HG02938 (cell line): ENCODE measurements around the gene CCNL1.

Experiments
- ATAC-seq: cut with Tn5 transposase; IDR thresholded peaks from one replicate; pipeline ENCODE4 v1.9.1; 2021; ENCODE audit warnings: mild to moderate bottlenecking, moderate library complexity; ENCODE audit not compliant: unreplicated experiment

CCNL1 gene

GRCh38 chr3:157147099-157147803 lies 12.7 kb downstream of the CCNL1 start:
- ATAC-seq, result no peak

DNA sequence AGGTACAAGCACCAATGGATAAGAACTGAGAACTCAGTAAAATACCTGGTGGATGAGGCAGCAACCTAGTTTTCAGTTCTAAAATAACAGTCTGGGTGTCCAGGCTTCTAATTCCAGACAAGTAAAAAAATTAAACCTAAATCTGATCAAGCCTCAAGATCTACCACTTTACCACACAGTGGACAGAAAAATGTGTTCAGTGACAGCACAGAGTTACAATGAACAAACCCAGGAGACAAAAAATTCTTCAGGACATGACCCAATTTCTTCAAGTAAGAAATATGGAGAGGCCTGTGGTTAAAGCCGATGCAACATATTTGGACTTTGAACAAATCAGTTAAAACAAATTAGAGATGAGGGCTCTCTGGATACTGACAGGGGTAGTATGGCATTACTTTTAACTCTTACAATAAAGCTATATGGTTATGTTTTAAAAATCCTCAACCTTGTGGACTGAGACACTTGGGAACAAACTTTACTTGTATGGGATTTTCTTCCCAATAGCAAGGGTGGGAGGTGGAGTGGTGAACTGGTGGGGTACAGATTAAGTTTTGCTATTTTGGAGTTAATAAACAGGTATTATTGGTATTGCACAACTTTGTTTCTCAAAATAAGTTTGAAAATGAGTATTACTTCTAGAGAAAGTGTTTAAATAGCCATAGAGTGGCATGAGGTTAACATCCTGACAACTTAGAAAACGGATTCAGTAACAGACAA lies 14.2 kb downstream of the CCNL1 start:
- ATAC-seq, result no peak

DNA sequence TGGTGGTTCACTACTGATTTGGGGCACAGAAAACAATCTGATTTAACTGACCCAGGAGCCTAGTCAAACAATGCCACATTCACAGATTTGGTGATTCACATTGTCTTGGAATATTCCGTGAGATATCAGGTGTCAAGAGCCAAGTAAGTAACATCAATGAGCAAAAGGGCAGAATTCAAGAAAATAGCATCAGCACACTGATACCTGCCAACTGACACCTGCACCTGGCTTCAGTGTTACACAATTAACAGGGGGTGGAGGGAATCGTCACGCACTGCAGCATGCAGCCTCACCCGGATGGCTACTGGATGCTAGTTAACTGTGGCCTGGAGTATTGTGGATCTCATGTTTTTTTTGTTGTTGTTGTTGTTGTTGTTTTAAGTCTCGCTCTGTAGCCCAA lies 17.6 kb downstream of the CCNL1 start:
- ATAC-seq, result no peak

DNA sequence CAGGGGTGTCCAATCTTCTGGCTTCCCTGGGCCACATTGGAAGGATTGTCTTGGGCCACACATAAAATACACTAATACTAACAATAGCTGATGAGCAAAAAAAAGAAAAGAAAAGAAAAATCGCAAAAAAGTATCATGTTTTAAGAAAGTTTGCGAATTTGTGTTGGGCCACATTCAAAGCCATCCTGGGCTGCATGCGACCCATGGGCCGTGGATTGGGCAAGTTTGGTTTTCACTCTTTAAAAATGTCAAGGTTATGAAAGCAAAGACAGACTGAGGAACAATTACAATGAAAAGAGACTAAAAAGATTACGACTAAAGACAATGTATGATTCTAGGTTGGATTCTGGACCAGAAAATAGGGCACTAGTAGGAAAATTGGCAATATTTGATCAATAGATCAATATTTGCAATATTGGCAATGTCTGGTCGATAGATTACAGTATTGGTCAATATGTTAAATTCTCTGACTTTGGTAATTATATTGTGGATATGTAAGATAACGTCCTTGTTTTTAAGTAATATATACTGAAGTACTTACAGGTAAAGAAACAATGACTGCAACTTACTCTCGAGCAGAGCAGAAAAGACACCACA lies 19.9 kb downstream of the CCNL1 start:
- ATAC-seq, result no peak

DNA sequence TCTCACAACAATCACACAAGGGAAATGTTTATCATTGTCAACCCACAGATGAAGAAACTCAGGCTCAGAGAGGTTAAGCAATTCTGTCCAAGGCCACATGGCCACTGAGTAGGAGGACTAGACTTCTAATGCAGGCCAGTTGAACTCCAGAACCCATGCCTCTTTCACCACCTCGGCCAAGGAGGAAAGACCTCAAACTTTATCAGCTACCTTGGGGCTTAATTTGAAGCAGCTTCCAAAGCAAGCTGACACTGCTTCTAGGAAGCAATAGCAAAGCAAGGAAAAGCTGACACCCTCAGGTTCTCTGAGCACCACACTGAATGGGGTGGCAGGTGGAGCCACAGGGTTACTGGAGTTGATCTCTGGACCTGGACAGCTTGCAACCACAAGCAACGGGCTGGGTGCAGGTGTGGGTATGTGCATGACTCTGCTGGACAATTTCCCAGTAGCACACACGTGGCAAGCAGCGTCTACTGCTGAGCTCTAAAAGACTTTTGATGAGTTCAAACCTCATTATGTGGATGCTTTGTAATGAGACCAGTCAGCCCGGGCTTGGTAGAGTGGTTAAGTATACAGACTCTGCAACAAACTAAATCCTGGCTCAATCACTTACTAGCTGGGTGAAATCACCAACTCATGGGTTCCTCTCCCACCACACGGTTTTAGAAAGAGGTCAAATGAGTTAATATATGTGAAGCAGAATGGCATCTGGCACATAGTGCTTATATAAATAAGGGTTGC lies 23.1 kb downstream of the CCNL1 start:
- no peak for ATAC-seq

DNA sequence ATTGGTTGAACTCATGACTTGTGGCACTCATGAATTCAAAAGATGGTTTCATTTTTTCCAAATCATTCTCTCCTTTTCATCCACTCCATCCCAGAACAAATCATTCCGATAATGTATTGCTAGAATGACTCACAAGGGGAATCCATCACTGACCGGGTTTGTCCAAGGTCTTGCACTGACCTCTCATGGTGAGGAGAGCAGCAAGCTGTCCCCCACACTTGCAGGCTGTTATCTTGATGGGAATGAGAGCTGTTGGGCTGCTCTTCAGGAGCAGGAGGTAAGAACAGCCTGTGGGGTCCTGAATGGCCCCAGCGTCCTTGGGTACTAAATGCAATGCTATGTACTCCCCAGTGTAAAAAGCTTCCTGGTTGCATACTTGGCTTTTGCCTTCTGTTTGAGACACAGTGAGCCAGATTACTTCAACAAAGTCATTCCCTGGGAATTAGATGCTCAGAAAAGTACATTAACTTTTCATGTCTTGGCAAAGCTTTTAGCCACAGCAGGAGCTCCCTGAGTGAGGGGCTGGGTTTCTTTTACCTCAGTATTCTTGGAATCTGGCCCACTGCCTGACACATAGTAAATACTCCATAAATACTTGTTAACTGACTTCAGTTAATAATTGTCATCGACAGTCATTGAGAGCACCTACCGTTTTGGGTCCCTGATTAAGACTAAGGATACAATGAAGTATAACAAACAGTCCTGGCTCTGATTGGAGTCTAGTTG lies 24.1 kb downstream of the CCNL1 start:
- ATAC-seq, result no peak

DNA sequence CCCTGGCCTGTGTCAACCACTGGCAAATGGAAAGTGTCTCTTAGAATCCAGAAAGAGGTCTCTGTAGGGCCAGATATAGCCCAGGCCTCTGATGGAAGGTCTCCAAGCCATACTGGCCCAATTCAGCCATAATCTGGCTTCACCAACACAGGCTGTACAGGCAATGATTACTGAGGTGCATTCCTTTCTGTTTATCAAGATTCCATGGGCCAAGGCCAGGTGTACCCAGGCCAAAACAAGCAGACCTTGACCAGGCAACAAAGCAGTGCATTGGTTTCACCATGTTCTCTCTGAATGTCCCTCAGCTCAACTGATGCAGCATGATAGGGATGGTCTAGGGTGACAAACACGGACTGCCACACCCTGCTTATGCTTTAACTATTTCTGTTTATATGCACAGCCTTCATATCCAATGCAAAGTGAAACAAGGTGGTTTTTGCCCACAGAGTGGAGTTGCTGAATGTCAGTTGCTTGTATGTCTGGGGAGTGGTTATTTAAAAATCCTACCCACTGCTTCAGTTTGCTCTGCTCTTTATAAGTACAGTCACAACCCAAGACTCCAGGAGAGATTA lies 25.2 kb downstream of the CCNL1 start:
- peak; percentile 67 for ATAC-seq

DNA sequence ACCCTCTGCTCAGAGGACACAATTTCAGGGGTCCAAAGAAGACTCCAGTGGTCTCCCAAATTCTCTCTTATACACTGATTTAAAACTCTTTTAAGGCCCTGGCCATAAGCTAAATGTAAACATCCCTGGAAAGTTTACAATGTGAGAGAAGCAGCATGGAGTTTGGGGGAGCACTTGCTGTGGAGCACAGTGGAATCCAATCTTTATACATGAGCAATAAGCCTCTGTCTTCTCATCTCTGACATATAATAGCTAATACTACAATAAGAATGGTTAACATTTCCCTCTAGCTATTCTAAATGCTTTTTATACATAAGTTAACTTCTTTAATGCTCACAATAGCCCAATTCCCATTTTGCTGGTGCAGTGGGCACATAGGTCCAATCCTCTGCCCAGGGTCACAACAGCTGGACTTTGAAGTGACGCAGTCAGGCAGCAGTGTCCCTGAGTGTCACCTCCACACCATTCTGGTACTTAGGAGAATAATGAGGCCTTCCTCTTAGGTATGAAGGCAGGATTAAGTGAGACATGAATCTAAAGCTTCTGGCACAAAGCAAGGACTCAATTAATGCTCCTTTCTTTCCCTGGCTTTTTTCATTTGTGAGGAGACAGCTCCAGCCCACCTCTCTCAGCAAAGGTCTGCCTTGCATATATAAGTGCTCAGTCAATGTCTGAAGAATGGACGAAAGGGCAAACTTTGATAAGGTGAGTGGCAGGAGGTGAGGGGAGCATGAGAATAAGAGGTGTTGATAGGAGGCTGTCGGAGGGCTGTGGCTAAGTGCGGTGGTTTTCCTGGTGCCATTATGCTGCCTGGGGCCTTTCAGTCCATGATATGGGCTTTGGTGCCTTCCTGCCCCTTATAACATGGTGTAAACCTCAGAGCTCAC lies 26.3 kb downstream of the CCNL1 start:
- ATAC-seq, result no peak

GRCh38 chr3:157132936-157133335 lies 27.0 kb downstream of the CCNL1 start:
- no peak for ATAC-seq

DNA sequence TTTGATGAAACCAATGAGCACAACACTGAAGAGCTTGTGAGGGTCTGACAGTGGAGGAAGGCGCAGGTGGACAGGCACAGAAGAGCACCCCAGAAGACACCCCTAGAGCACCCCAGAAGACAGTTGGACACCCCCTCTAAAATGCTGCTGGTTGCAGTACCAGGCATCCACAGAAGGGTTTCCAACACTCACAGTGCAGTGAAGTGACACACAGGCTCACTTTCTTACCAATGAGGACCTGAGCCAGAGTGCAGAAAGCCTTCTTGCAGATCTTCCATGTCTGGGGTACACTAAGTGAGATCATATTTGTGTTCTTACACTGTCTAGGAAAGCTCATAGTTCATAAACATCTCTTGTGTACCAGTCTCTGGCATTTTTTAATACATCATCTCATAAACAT lies 27.6 kb downstream of the CCNL1 start:
- no peak for ATAC-seq

GRCh38 chr3:157131861-157132260 lies 28.1 kb downstream of the CCNL1 start:
- ATAC-seq, result no peak

DNA sequence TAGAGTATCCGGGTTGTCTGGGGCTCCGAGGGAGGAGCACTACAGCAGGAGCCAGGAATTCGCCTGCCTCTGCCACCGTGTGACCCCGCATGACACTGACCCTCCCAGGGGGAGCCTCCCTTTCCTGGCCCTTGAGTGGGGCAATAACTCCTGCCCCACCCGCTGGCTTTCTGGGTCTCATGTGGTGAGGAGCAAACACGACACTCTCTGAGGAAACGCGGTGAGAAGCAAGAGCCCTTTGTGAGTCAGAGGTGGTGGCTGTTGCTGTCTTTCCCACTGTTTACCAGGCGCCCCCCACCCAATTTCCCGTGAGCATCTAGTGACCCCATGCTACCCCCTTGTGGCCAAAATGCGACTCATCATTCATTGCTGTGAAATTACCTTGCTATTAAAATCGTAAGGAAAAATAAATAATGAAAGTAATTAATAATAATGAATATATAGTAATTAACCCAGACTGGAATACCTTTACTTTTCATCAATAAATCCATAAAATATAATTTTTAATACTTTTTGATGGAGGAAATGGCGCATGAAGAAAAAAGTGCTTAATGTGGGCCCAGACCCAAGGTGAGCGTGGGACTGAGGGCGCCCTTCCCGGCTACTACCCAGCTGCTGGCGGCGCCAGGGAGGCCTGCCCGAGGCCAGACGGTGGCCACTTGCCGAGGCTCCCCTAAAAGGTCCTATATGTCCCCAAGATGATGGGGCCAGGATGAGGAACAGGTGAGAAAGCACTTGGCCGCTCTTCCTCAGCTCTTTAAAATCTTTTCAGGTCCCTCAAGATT lies 29.3 kb downstream of the CCNL1 start:
- ATAC-seq, result no peak

DNA sequence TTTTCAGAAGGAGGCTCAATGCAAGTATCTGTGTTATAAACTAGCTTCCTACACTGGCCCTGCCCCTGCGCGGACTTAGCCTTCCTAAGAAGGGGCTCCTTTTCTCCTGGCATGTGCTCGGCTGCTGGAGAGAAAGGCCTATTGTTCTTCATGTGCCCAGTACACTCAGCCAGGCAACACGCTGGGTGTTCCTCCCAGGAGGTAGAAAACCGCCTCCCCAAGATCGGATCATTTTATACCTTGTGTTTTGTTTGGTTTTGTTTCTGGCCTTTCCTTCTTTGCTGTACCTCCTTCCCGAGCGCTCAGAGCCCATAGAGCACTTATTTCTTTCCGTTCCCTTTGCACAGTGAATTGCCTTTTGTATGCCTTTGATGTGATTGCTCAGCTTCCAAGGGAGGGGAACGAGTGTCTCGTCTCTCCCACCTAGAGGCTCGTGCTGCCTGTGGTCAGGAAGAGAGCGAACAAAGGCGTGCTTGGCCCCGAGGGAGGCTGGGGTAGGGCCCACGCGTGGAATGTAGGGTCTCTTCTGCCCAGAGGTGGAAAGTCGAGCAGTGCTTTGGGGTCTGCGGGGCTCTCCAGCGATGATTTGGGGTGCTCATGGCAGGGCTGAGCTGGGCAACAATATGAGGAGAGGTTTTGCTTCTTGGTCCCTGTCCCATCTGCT lies 30.0 kb downstream of the CCNL1 start:
- no peak for ATAC-seq

- no peak for ATAC-seq
These were observed 30.9 kb downstream of the CCNL1 start for GRCh38 chr3:157128771-157129681.

GRCh38 chr3:157127831-157128767 lies 31.8 kb downstream of the CCNL1 start:
- ATAC-seq, result no peak

GRCh38 chr3:157127268-157127667 lies 32.7 kb downstream of the CCNL1 start:
- no peak for ATAC-seq
